ENCODE data around the gene SMOC1. TPM values are rescaled to one million over a fixed set of nuclear protein-coding genes. Genes with fewer than 3 reads are reported as not detected.

The SMOC1 gene
- total RNA-seq = 1 to 10 TPM in 3 of 4 donors, under 1 TPM in 1; 0.60 to 5.8 (median 1.2) TPM

DNA sequence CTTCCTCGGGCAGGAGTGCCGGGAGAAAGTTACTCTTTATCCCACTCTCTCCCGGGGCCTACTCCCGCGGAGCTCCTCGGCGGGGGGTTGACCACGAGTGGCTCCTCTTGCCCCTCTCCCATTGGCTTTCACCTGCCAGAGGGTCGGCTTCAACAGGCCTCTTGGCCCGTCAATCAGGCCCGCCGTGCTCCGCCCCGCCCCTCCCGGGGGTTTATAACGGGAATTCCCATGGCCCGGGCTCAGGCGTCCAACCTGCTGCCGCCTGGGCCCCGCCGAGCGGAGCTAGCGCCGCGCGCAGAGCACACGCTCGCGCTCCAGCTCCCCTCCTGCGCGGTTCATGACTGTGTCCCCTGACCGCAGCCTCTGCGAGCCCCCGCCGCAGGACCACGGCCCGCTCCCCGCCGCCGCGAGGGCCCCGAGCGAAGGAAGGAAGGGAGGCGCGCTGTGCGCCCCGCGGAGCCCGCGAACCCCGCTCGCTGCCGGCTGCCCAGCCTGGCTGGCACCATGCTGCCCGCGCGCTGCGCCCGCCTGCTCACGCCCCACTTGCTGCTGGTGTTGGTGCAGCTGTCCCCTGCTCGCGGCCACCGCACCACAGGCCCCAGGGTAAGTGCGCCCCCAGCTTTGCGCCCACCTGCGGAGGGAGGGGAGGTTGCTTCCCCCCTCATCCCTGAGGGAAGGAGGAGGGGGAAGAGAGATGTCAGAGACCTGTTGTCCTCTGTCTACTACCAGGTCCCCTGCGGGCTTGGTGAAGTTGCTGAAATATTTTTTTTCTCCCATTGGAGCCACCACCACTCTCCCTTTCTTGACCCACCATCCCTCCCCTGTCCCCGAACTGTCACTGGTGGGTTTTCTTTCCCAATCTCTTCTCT, at the start of gene SMOC1:
SMOC1 (plus strand) TSS at position 242 of the 869 bp plus-strand sequence; CDS start at position 505, 263 bp downstream.
- DNase-seq (ENCODE audit: low spot score) (no peak), ATAC-seq (ENCODE audit: low FRiP score) (peak; percentile 77)
- TF ChIP-seq, protein P1, sequence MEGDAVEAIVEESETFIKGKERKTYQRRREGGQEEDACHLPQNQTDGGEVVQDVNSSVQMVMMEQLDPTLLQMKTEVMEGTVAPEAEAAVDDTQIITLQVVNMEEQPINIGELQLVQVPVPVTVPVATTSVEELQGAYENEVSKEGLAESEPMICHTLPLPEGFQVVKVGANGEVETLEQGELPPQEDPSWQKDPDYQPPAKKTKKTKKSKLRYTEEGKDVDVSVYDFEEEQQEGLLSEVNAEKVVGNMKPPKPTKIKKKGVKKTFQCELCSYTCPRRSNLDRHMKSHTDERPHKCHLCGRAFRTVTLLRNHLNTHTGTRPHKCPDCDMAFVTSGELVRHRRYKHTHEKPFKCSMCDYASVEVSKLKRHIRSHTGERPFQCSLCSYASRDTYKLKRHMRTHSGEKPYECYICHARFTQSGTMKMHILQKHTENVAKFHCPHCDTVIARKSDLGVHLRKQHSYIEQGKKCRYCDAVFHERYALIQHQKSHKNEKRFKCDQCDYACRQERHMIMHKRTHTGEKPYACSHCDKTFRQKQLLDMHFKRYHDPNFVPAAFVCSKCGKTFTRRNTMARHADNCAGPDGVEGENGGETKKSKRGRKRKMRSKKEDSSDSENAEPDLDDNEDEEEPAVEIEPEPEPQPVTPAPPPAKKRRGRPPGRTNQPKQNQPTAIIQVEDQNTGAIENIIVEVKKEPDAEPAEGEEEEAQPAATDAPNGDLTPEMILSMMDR (IDR thresholded peaks at IDR 0.05) = no peak

GRCh38 chr14:69838881-69839416, 40.3 kb upstream of the SMOC1 start:
- ATAC-seq (ENCODE audit: low FRiP score) (no peak), DNase-seq (ENCODE audit: low spot score) (no peak)
- TF ChIP-seq, protein P1 (IDR thresholded peaks at IDR 0.05) = no peak

DNA sequence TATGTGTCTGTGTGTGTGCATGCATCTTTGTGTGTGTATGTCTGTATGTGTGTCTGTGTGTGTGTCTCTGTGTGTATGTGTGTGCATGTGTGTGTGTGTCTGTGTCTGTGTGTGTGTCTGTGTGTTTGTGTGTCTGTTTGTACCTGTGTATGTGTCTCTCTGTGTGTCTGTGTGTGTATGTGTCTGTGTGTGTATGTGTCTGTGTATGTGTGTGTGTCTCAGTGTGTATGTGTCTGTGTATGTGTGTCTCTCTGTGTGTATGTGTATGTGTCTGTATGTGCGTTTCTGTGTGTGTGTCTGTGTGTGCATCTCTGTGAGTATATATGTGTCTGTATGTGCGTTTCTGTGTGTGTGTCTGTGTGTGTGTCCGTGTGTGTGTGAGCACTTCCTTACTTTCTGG, 39.6 kb upstream of the SMOC1 start:
- ATAC-seq (ENCODE audit: low FRiP score) (no peak), DNase-seq (ENCODE audit: low spot score) (no peak)

GRCh38 chr14:69841656-69842055, 37.6 kb upstream of the SMOC1 start:
- TF ChIP-seq, protein P1 (IDR thresholded peaks at IDR 0.05) = no peak
- no peak for DNase-seq (ENCODE audit: low spot score)
- ATAC-seq (ENCODE audit: low FRiP score) = no peak

More for the DNA sequence above, 39.6 kb upstream of the SMOC1 start:
- TF ChIP-seq, protein P1 (IDR thresholded peaks at IDR 0.05) = no peak

DNA sequence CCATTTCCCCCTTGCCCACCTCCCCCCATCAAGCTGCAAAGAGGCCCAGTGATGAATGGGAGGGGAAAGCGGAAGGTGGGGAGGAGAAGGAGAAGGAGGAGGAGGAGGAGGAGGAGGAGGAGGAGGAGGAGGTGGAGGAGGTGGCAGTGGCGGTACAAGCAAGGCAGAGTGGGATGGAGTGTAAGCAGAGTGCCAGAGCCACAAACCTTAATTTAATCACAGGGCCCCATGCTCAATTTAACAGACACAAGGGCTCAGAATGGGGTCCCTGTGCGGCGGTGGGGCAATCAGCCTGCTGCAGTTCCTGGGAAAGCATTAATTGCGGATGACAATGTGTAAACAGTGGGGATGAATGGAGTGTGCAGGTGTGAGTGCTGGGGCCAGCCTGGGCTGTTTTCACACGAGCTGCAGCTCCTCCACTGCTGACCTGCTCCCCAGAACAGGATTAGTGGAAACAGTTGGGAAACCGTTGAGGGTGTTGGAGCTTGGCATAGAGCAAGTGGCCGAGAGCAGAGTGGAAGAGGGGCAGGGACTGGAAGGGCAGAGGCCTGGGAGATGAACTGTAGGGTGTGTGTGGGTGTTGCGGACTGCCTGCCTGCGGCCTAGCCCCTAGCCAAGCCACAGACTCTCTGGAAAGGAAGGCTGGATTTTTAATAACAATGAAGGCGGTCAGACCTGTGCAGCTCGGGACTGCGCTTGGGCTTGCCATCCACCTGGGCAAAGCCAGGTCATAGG, 36.4 kb upstream of the SMOC1 start:
- ATAC-seq (ENCODE audit: low FRiP score) (no peak), DNase-seq (ENCODE audit: low spot score) (no peak)
- TF ChIP-seq, protein P1 (IDR thresholded peaks at IDR 0.05) = no peak

DNA sequence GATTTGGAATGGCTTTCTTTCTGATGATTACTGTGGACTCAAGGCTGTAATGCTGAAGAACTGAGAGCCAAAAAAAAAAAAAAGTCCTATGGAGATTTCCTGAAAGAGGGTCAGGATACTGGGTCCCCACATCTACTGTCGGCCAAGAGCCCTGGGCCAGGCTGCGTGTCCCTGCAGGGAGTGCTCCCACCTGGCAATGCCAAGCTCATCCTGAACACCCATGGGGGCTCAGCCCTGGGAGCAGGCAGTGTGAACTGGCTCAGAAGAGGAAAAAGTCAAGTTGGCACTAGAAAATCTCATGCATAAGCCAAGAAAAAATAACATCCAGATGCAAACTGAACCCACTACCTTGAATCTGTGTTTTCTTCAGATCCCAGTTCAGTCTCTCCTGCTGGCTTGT, 35.0 kb upstream of the SMOC1 start:
- DNase-seq (ENCODE audit: low spot score) (no peak), ATAC-seq (ENCODE audit: low FRiP score) (no peak)
- TF ChIP-seq, protein P1 (IDR thresholded peaks at IDR 0.05) = no peak
